Stimulated activated CD8-positive, alpha-beta memory T cell treated with anti-CD3 and anti-CD28 coated beads, Interleukin-7, amount 100 ng/mL, for 24 hours (primary cell): ENCODE results near the gene DPH2.

Source experiments
- DNase-seq: peaks from one replicate; pipeline ENCODE4 v3.0.0-alpha.2; 2020; ENCODE audit warnings: low read depth

The DPH2 gene

GRCh38 chr1:43983253-43983899 is 13.6 kb downstream of the DPH2 start:
- DNase-seq, result no peak

GRCh38 chr1:43984855-43985254 is 15.0 kb downstream of the DPH2 start:
- DNase-seq, result no peak

- DNase-seq, result no peak
These were observed 16.3 kb downstream of the DPH2 start for GRCh38 chr1:43985984-43986595.

DNA sequence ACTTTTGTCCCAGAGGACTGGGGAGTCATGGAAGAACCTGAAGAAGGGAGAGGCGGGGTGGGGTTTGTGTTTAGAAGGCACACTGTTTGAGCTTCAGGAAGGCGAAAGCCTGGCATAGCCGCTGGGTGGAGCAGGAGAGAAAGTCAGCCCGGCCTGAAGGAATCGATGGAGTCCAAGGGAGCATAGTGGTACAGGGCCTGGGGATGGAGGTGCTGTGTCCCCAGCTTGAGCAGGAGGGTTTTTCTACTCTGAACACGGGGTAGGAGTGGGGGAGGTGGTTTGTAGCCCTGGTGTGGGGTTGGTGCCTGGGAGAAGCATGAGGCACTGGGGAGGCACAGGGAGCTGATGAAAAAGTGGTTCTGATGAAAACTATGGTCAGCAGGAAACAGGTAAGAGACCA is 16.9 kb downstream of the DPH2 start:
- no peak for DNase-seq

GRCh38 chr1:43987159-43987902 is 17.5 kb downstream of the DPH2 start:
- DNase-seq, result no peak

DNA sequence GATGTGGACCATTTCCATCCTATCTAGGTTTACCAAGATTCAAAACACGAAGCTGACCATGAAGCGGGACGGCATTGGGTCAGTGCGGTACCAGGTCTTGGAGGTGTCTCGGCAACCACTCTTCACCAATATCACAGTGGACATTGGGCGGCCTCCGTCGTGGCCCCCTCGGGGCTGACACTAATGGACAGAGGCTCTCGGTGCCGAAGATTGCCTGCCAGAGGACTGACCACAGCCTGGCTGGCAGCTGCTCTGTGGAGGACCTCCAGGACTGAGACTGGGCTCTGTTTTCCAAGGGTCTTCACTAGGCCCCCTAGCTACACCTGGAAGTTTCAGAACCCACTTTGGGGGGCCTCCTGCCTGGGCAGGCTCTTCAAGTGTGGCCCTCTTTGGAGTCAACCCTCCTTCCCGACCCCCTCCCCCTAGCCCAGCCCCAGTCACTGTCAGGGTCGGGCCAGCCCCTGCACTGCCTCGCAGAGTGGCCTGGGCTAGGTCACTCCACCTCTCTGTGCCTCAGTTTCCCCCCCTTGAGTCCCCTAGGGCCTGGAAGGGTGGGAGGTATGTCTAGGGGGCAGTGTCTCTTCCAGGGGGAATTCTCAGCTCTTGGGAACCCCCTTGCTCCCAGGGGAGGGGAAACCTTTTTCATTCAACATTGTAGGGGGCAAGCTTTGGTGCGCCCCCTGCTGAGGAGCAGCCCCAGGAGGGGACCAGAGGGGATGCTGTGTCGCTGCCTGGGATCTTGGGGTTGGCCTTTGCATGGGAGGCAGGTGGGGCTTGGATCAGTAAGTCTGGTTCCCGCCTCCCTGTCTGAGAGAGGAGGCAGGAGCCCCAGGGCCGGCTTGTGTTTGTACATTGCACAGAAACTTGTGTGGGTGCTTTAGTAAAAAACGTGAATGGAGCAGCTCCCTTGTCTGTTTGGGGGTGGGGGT is 20.7 kb downstream of the DPH2 start:
- DNase-seq, result no peak

- DNase-seq, result no peak
These were observed 21.3 kb downstream of the DPH2 start for GRCh38 chr1:43991200-43991475.

GRCh38 chr1:43991476-43992231 is 21.8 kb downstream of the DPH2 start, which contains the start of gene CCDC24:
TSS of gene CCDC24 (plus strand) at chr1:43991599. CDS start at chr1:43991879, 280 bp downstream.
- peak; percentile 53 for DNase-seq

DNA sequence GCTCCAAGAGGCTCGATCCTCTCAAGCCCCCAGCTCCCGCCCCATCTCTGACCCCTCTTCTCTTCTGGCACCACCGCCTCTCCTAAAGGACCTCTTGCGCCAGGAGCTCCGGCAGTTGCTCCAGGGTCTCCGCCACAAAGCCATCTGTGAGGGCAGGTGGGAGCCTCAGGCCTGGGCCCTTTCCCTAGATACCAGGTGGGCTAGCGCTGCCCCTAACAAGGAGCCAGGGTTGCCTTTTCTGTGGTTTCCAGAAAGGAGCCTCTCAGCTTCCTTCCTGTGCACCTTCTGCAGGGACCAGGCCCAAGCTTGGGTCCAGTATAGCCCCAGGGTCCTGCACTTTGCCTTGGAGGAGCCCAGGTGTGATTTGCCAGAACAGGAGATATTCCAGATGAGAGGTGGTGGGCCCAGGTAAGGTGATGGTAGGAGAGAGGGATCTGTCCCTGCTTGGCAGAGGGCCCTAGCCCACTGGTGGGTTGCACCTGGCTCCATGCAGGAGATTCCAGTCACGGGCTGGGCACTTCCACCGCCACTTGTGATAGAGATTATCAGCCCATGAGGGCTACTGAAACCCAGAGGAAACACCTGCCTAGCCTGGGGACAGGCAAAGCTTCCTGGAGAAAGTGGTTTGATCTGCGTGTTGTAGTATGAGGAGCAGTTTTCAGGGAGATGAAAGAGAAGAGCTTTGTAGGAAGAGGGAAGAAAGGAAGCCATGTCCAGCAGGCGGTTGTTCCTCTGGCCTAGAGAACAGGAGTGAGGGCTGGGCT is 22.6 kb downstream of the DPH2 start:
- DNase-seq, result no peak

DNA sequence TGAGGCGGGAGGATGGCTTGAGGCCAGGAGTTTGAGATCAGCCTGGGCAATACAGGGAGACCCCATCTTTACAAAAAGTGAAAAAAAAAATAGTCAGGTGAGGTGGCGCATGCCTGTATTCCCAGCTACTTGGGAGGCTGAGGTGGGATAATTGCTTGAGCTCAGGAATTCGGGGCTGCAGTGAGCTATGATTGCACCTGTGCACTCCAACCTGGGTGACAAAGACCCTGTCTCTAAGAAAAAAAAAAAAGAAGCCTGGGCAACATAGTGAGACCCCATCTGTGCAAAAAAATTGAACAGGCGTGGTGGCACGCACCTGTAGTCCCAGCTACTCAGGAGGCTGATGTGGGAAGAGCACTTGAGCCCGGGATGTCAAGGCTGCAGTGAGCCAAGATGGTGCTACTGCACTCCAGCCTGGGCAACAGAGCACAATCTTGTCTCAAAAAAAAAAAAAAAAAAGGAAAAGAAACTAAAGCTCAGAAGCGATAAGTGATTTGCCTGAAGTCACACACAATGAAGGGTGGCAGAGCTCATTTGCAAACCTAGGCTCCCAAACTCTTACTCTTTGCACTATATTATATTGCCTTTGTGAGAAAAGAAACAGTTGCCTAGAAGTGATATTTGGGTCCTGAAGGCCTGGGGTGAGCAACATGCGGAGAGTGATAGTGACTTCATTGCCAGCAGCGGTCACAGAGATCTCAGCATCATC is 23.6 kb downstream of the DPH2 start:
- DNase-seq, result no peak

GRCh38 chr1:43994071-43994470 is 24.3 kb downstream of the DPH2 start:
- no peak for DNase-seq

DNA sequence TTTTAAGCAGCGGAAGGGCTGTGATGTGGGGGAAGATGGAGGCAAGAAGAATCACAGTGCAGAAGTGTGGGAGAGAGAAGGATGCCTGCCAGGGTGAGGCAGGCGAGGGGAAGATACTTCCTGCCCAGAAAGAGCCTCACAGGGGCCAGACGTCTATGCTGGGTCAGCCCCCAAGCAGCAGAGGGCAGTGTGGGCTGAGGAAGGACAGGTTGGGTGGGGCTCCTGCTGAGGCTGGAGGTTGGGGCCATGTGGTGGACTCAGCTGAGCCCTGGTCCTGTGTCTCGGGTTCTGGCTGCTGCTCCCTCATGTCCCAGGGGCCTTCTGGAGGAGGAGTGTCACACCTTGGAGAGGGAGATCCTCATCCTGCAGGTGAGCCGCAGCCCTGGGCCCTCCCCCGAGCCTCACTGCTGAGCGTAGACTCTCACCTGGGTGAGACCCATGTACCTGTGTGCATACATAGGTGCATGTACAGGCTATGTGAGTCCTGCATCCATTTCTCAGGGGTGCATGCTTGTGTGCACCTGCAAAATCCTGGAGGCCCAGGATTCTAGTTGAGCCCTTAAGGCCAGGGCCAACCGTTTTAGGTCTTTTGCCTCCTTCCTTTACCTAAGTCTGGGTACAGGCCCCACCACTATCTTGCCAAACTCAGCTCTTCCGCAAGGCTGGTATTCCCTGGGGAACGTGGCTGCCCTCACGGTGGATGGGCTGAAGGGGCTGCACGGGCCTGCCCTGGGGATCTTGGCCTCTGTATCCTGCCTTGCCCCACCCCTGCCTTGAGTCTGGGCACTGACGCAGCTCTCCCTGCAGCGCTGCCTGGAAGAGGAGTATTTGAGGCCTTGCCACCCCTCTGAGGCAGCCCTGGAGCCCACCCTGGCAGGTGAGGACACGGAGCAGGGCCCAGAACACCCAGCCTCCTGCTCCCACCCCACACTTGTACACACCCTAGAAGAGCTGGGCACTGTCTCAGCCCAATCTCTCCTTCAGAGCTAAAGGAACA is 25.3 kb downstream of the DPH2 start:
- no peak for DNase-seq

GRCh38 chr1:43995984-43996732 is 26.3 kb downstream of the DPH2 start:
- DNase-seq, result no peak

GRCh38 chr1:43996733-43997115 is 26.9 kb downstream of the DPH2 start:
- DNase-seq, result no peak

DNA sequence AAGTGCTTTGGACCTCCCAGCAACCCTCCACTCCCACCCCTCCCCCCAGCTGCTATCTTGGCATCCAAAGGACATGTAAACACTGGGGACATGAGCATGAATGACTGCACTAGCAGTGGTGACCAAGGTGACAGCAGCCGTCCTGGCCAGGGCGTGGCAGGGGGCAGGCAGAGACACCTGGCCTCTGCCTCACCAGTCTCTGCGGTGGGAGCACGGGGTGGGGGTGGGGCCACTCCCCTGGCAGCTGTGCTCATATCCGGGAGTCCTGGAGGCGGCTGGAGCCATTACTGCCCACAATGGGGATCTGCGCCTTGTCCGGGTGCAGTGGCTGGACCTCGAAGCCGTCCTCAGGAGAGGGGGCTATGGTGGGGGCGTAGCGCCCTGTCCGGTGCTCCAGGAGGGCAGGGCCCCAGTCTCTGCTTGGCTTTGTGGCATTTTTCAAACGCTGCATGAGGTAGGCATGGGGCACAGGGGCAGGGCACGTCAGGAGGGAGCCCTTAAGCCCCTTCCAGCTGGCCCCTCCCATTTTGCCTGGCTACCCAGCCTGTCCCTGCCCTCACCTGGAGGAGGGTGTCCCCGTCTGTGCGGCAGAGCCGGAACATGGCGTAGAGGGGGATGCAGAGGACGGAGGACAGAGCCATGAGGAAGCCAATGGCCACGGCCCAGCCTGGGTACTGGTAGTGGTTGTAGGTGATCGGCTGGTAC is 27.6 kb downstream of the DPH2 start:
- no peak for DNase-seq

DNA sequence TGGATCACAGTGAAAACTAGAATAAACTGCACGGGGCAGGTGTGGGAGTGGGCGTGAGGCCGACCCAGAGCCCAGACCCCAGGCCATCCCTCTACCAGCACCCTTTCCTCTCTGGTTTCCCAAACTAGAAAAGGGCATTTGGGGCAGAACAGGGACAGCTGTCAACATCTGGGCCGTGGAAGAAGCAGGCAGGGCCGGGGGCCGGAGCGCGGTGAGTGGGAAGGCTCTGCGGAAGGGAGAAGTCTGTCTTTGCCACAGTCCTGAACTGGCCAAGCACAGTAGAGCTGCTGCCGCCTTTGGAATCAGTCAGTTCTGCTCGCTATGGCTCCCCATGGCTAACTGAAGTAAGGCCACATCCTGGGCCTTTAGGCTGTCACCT is 28.2 kb downstream of the DPH2 start:
- no peak for DNase-seq

DNA sequence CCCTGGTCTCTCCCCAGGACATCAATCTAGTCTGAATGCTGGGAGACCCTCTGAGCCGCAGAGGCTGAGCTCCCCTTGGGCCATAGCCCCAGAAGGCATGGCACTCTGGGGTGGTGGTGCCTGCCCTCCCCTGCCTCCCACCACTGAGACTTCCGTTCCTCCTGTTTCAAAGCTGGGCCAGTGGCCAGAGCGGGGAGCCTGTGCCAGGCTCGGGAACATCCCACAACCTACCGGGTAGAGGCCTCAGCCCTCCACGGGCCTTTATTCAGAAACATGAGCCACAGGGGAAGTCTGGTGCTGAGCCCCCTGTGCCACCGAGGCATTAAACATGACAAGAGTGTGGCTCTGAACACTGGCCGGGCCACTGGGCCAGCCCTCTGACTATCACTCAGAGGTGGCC is 29.6 kb downstream of the DPH2 start:
- no peak for DNase-seq
